Activated CD4-positive, alpha-beta T cell treated with anti-CD3 and anti-CD28 coated beads, Interleukin-2, Interleukin-6, amounts not matched to agents 100 ng/mL and 50 ng/mL, durations not matched to agents 16 hours and 8 hours (primary cell): Measurements from ENCODE around the gene TGFBR2.

ENCODE experiments used
- DNase-seq: peaks from one replicate; pipeline ENCODE4 v3.0.0-alpha.2; 2020

The TGFBR2 gene

DNA sequence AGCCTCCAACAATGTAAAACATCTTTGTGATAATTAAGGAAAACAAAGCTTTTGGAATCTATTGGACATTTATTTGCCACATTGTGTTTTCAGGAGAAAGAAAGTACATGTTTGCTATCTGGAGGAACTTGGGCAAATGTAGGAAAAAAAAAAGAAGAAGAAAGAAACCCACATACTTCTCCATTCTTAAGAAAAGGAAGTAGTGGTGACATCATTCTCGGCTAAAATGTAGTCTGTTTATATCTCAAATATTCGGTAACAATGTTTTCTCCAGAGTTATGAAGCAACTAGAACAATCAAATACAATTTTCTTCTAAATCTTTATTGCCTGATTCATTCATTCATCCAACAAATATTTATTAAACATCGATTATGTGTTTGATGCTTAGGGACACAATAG is 2.3 kb upstream of the TGFBR2 start:
- DNase-seq, result no peak

DNA sequence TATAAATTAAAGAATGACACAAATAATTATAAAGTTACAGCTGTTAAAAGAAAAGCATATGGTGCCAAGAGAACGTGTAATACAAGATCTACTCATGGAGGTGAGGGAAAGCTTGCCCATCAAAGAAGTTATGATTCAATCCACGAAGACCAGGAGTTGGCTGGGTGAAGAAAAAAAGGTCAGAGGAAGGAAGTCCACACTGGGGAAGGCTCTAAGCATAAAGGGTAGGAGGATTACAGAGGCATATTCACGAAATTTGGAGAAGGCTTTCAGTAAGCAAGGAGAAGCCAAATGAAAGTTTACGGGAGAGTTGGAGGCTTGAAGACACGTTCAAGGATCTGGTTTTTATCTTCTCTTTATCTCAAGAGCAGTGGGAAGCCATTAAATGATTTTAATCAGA is 1.8 kb upstream of the TGFBR2 start:
- no peak for DNase-seq

DNA sequence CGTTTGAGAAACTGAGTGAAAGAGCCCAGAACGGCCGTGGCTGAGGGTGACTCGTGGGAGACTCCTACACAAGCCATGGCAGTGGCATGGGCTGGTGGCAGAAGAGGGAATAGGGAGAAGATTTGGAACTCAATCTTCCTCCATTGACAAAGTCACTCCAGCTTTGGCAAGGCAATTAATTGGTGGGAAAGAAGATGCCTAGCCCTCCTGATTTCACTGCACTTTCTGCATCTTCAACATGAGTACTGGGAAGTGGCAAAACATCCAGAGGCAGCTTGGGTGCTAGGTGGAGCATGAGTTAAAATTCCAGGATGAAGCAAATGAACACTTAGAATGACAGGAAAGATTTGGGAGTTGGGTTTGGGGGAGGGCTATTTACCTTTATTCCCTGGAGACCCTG is 1.4 kb upstream of the TGFBR2 start:
- DNase-seq, result no peak

DNA sequence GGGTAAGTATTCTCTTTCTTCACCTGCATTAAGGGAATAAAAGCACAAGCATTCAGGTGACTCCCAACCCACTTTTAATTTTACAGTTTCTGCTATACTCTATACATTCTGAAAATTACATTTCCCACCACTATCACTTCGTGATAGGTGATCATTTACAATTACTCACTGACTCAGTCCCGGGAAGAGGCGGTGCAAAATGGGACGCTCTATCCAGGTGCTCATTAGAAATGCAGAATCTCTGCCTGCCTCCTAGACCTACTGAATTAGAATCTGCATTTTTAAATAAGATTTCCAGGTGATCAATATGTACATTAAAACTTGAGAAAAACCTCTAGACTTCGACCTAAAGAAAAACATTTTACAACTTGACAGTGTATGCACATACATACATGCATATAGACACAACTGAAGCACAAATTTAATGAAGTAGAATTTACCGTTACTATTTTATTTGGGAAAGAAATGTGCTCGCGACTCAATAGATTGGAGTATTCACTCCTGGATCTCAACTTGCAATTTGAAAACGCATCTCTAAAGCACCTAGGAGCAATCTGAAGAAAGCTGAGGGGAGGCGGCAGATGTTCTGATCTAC is 598 bp upstream of the TGFBR2 start:
- DNase-seq, result no peak

DNA sequence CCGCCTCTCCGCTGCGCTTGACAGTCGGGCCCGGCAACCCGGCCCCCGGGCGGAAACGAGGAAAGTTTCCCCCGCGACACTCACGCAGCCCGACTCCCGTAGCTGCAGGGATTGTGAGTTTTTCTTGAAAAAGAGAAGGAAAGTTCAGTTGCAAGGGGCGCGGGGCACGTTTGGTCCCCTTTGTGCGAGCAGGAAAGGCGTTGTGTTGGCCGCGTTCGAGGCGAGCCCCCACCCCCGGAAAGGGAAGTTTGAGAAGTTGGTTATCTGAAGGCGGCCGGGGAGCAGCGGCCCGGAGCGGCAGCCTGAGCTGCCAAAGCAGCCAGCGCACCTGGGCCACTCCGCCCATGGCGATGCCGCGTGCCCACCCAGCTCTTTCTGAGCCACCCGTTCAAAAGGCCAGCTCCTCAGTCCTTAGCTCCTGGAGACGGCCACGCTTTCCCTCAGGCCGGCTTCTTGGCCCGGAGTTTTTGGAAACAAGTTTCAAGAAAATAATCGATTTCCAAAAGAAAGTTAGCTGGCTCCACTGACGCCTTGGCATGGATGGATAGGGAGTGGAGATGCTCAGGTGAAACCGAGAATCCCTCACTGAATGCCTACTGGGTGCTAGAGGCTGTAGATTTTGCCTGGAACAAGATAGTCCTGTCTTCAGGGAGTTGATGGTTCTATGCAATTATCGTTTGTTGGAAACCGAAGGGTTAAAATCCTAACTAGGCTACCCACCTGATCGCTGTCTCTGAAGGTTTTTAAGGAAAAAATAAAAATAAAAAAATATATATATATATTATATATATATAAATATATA is 832 bp downstream of the TGFBR2 start:
- peak; percentile 78 for DNase-seq

DNA sequence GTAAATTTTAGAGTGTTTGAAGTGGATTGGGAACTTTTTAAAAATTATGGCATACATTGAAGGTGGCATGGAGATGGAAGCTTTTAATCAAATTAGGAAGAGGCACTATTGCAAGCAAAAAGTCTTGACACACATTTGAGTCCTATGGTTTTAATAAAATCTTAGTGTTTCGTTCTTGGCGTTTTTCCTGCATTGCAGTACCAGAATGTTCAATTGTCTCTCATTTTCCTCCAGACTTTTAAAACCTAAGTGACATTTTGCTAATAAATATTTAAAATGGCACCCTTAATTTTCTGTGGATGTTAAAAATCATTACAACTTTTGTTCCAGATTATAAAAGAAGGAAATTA is 2.2 kb downstream of the TGFBR2 start:
- no peak for DNase-seq

DNA sequence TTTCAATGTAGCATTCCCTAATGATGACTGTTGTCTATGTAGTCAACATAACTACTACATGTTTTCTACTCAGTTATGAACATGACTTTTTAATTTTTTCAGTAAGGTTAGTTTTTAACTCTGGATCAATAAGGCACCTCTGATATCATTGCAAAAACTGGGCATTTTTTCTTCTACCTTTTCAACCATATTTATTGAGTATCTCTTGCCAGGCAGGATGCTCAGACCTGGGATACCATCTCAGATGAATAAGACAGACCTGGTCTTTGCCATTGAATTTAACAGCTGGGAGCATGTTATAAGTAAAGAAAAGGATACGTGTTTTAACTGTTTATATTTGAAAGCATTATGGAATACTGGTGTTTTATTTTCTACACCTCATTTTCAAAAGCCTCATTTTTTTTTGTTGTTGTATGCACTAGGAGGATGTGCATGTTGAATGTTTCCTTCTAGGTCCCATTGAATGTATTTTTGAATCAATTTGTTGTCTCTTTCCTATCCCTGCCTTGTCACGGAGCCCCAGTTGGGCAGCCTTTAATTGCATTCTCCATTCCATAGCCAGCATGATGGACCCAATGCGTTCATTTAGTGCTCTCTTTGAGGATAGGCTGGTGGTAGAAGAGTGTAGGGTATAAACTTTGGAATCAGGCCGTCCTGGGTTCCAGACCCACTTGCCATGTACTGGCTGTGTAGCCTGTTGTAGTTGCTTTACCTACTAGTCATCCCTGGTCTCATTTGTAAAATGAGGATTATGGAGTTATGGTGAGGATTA is 3.7 kb downstream of the TGFBR2 start:
- no peak for DNase-seq

DNA sequence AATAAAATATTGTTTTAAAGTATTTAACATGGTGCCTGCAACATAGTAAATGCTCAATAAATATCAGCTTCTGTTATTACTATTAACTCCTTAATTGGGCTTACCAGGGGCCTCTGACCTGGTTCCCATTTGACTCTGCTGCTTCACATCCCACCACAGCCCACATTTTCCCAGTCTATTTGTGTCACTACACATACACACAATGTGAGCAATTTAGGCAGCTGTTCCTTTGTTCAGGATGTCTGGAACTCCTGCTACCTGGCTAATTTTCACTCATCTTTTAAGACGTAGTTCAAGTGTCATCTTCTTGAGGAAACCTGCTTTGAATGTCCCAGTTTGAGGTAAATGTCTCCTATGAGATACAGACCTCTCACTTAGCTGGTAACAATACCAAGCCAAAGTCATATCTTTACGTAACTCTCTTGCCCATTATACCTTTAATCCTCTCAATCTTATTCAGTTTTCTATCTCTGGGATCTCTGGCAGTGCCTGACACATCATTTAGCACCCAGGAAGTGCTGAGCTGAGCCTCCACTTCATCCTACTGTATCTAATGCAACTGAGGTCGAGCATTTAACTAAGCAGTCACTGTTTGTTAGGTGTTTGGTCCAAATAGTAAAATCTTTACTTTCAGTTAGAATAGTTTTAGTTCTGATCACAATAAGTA is 4.4 kb downstream of the TGFBR2 start:
- peak; percentile 86 for DNase-seq

DNA sequence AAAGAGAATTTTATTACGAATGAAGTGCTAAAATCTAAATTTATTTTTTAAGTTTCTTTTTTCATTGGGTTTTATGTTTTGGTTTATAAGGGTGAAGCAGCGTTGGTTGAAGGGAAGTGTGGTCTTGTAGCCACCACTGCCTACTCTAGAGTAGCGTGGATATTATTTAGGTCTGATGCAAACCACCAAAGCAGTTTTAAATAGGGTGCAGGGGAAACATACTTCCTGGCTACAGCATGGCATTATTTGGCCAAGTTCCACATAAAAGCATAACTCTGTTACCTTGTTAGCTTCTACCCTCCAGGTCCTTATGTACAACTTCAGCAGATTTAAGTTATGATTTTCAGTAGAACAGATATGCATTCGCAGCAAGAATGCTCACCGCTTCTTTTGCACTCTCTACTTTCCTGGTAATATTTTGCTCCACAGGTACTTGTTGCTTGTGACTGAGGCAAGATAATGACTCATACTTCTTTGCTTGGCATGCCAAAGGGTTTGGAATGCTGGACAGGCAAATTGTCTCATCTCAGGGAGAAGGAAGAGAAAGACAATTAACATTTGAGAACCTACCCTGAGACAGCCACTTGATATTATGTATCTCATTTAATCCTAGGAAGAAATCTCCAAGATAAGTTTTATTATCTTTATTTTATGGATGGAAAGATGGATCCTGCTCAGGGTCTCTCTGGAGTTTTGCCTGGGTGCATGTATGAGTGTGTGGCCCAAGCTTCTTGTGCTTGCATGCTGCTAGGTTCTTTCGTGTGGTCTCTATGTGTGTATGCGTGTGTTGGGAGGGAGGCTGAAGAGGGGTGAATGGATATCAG is 5.4 kb downstream of the TGFBR2 start:
- no peak for DNase-seq

DNA sequence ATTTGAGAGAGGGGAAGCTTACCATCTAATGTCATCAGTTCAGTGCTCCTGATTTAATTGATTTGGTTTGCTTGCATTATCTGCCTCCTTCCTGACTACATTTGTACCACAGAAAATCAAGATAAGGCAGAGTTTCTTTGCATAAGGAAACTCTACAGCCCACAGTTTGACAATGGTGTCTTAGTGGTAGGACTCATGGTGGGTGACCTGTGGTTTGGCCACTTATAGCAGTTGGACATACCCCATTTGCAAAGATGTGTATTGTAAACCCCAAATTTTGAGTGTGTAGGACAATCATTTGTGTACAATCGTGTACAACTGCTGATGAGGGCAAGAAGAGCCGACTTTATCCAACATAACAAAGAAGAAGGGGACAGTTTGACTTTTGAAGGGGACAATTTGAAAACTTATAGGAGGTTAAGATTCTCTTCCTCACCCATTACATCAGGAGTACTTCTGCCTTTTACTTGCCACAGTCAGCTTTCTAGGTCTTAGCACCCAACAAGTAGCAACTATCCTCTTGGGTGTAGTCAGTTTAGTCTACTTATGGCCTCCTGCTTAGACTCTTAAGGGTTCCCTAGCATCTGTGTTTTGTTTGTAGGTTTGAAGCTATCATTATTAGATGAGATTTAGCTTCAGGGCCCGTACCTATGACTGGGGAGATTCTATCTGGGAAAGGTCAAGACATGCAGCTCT is 6.2 kb downstream of the TGFBR2 start:
- no peak for DNase-seq

DNA sequence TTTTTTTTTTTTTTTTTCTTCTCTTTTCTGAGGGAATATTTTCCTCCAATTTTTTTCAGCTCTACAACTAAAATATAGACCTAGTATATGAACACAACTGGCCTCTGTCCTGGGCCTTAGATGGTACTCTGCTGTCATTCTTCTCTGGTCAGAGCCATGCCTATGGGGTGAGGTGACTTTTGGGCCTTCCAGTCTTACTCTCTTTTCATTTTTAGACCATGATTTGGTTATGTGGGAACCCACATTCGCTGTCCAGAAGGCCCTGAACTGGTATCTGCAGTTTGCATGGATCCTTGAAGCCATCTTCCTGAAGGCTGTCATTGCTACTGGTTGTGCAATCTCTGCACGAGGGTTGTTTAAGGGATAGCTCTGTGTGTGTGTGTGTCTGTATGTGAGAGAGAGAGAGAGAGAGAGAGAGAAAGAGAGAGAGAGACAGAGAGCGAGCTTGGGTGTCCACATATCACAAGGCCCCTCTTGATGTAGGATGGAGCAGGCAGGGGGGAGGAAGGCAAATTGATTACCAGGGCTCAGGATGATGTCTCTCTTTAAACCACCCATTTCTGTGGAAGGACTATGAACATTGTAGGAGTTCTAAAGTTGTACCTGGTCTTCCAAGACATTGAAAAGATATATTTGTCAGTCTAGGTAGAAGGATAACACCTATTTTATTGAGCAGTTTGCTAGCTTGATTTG is 6.9 kb downstream of the TGFBR2 start:
- no peak for DNase-seq

DNA sequence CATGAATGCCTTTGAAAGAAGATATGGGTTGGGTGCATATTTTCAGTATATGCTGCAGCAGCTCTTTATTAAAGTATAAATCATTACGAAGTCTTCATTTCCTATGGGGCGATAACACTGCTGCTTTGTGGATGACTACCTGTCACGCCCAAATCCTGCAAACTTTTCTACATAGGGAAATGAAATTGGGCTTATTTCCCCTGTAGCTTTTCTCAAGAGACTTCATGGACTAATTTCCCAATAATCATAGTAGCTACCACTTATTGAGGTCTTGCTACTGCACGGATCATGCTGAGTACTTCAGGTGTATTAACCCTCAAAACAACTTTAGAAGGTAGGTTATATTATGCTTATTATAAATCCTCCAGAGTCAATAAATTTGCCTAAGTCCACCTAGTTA is 8.0 kb downstream of the TGFBR2 start:
- peak; percentile 7 for DNase-seq

DNA sequence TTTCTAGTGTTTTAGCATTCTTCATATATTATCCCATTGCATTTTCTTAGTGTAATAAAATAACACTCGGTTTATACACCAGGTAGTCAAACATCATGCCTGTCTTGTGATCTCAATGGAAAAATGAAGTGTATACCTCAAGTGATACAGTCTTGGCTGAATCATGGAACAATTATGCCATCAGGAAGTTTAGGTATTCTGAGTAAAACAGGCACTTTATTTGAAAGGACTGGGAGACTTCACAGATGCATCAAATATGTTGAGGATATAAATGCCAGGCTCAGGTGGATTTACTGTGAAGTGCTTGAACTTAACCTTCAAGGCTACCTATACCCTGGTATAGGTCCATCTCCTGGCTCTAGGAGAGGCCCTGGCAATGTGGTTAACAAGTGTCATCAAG is 8.5 kb downstream of the TGFBR2 start:
- no peak for DNase-seq

DNA sequence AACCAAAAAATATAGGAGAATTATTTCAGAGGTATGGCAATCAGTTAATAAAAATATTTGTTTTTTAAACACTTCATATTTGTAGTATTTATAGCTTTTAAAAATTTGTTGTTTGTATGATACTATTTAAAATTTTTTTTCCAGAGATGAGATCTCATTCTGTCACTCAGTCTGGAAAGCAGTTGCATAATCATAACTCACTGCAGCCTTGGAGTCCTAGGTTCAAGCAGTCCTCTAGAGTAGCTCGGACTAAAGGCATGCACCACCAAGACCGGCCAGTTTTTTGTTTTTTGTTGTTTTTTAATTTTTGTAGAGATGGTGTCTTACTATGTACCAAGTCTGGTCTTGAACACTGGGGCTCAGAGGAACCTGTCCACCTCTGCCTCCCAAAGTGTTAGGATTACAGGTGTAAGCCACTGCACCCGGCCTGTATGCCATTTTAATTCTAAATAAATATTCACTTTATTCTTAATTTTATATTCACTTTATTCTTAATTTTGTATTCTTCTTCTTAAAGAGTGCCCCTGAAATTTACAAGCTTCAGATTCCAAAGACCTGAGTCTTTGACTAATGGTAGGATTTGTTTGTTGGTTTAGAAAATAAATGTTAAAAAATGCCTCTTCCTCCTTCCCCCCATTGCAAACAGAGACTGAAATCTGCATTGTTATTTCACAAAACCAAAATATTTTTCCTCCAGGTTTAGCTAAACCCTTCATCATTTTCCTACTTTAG is 9.4 kb downstream of the TGFBR2 start:
- no peak for DNase-seq

DNA sequence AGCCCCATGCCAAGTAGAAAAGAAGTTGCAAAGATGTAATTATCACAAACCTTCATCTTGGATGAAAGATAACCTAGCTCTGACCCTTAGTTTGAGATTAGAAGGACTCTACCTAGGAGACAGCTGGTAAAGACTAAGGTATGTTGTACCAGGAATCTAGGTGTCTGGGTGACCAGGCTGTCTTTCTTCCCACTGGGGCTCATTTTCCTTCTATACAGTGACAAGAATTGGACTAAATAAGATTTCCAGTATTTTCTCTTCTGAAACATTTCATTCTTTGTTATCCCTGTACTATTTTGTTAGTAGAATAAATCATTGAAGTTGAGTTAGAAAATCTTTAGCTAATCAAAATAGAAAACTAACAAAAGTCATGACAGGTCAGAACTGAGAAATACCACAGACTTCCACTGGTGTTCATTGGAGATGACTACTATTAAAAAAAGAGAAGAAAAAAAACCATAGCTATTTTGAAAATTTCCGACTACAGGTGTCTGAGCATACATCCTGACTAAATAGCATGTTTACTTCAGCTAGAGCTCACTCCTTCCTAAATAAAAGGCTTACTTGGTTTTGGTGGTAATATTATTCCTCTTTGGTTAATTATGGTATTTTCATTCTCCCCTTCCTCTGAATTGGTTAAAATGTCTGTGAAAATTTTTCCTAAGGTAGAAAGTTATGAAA is 10.1 kb downstream of the TGFBR2 start:
- DNase-seq, result no peak

DNA sequence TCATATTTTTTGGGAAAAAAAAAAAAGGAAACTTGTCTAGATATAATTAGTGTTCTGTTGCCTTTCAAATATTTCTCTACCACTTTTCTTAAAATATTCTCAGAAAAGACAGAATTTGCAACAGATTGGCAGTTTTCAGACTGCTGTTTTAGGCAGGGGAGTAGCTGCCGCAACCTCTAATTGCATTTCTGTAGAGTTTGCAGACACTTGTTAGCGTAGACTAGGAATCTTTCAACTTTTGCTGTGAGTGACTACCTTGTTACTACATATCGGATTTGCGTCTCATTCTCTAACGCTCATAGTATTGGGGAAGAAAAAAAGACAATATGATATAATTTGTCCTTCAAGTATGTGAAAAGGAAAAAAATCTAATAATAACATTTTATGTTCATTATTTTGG is 10.7 kb downstream of the TGFBR2 start:
- DNase-seq, result no peak

DNA sequence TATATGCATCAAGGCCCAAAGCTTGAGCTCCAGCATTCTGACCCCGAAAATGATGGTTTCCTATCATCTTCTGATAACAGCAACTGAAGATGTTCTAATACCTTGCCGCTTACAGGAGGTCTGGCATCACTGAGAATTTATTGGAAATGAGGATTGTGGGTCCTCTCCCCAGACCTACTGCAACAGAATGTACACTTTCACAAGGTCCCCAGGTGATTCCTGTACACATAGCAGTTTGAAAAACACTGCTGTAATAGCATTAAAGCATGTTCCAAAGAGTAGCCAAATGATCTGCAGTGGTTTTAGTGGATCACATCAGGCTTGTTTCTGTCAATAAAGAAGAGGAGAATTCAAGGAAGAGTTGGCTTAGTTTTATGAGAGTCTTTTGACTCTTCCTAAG is 11.3 kb downstream of the TGFBR2 start:
- DNase-seq, result no peak

DNA sequence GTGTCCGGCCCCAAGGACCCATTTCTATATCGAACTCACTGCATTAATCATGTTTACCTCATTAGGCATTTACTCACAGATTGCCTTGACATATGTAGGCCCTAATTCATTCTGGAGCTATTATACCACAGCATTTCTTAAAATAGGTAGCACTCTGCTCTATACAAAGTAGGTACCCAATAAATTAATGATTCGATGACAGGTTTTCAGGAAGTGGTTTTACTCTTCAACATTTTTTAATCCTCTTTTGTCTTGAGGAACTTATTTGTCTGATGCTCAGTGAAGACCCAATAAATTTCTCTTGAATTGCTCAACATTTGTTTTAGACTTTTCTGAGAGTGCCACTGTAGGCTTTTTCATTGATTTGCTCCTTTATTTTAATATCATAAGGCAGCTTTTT is 12.1 kb downstream of the TGFBR2 start:
- no peak for DNase-seq

DNA sequence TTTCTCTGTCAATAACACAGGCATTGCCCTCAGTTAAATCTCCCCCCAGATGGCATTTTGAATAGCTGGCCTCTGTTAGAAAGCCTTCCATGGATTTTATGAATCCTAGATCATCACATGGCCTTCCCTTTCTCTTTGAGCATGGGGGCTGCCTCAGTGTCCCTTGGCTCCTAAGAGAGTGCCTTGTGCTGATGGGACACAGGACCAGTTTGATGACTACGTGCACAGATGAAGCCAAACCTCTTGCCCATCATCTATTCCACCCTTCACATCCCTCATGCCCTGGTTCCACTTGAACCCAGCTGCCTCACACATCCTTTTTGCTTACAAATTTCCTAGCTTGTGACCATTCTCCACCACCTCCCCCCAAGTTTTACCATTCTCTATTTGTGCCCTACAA is 12.9 kb downstream of the TGFBR2 start:
- DNase-seq, result no peak
